H1 (cell line): ENCODE measurements around the gene IL17RE. TPM values are rescaled to one million over a fixed set of nuclear protein-coding genes. Genes with fewer than 3 reads are reported as not detected.

Experiments used
- CTCF ChIA-PET: fragments of 300-600 bp; sonication (Branson Sonifier 250); formaldehyde crosslinking; loops from one replicate; lab custom pipeline; 2021; ENCODE audit not compliant: partially characterized antibody; lab: Charles Lee
- POLR2A ChIA-PET: fragments of 300-600 bp; sonication (Branson Sonifier 250); formaldehyde crosslinking; loops from one replicate; lab custom pipeline; 2021; ENCODE audit warnings: inconsistent platforms; ENCODE audit not compliant: partially characterized antibody; lab: Charles Lee
- DNase-seq, 2 experiments: peaks; one replicate each; pipeline versions ENCODE4 v3.0.0 to v3.0.0-alpha.2; 2010 to 2022; ENCODE audit warnings: low spot score in 2 of 2, low read depth in 1 of 2, mixed read lengths in 1 of 2
- FAIRE-seq: peaks from 2 replicates; lab custom pipeline; 2011; peaks lifted over from hg19 to GRCh38; lab: Jason Lieb, UNC
- H2AFZ ChIP-seq: 2 replicates; pipeline ENCODE4 v1.8.1; 2012; ENCODE audit warnings: low read length, inconsistent platforms
- H2AK5ac ChIP-seq: 2 replicates; pipeline ENCODE4 v1.6.1; 2013; ENCODE audit warnings: low read depth, low read length
- H2BK120ac ChIP-seq: replicated peaks from 2 replicates; pipeline ENCODE3; 2013; ENCODE audit warnings: low read depth, low read length, inconsistent platforms
- H2BK12ac ChIP-seq: 2 replicates; pipeline ENCODE4 v1.6.1; 2013; ENCODE audit warnings: low read depth, low read length
- H2BK15ac ChIP-seq: 2 replicates; pipeline ENCODE4 v1.6.1; 2013; ENCODE audit warnings: low read length
- H2BK20ac ChIP-seq: 2 replicates; pipeline ENCODE4 v1.6.1; 2013; ENCODE audit warnings: low read length
- H2BK5ac ChIP-seq: 2 replicates; pipeline ENCODE4 v1.6.1; 2013; ENCODE audit warnings: low read depth, low read length
- H3K14ac ChIP-seq: 2 replicates; pipeline ENCODE4 v1.6.1; 2013; ENCODE audit warnings: inconsistent platforms; ENCODE audit not compliant: insufficient read length
- H3K18ac ChIP-seq: 2 replicates; pipeline ENCODE4 v1.6.1; 2013; ENCODE audit warnings: low read length; ENCODE audit errors: extremely low read depth
- H3K23ac ChIP-seq: 2 replicates; pipeline ENCODE4 v1.6.1; 2013; ENCODE audit warnings: inconsistent platforms; ENCODE audit not compliant: insufficient read length
- H3K23me2 ChIP-seq: 2 replicates; pipeline ENCODE4 v1.6.1; 2013; ENCODE audit warnings: low read depth, low read length
- H3K27ac ChIP-seq: 2 replicates; pipeline ENCODE4 v1.6.1; 2011; ENCODE audit warnings: low read depth, low read length, inconsistent platforms
- H3K27me3 ChIP-seq, 4 experiments: replicated peaks in 1 of 4; 1 replicate in 1 of 4; 2 replicates in 3 of 4; pipeline versions ENCODE4 v1.6.1 to v1.8.1; 2011 to 2013; ENCODE audit warnings: low read length in 3 of 4, mild to moderate bottlenecking in 3 of 4, inconsistent platforms in 2 of 4, mixed read lengths in 2 of 4, moderate library complexity in 1 of 4; ENCODE audit not compliant: control insufficient read depth in 3 of 4, insufficient read depth in 3 of 4; ENCODE audit errors: extremely low read depth in 1 of 4
- H3K36me3 ChIP-seq, 4 experiments: 2 replicates each; pipeline versions ENCODE4 v1.6.1 to v1.8.1; 2011 to 2013; ENCODE audit warnings: mild to moderate bottlenecking in 4 of 4, low read length in 3 of 4, moderate library complexity in 2 of 4, control low read depth in 1 of 4, inconsistent platforms in 1 of 4; ENCODE audit not compliant: insufficient read depth in 4 of 4, control insufficient read depth in 2 of 4
- H3K4ac ChIP-seq: replicated peaks from 2 replicates; pipeline ENCODE3; 2013; ENCODE audit warnings: low read length, low read depth, mixed read lengths, inconsistent platforms; ENCODE audit not compliant: insufficient read length
- H3K4me1 ChIP-seq, 4 experiments: replicated peaks in 1 of 4; 1 replicate in 1 of 4; 2 replicates in 3 of 4; pipeline versions ENCODE4 v1.6.1 to v1.8.1; 2011 to 2013; ENCODE audit warnings: low read length in 3 of 4, inconsistent platforms in 2 of 4, mixed read lengths in 1 of 4; ENCODE audit not compliant: insufficient read depth in 4 of 4, control insufficient read depth in 3 of 4
- H3K4me2 ChIP-seq, 2 experiments: 2 replicates each; pipeline versions ENCODE4 v1.6.1 to v1.8.1; 2011 to 2013; ENCODE audit warnings: low read depth in 2 of 2, low read length in 2 of 2, control low read depth in 1 of 2, inconsistent platforms in 1 of 2, mild to moderate bottlenecking in 1 of 2; ENCODE audit not compliant: insufficient read depth in 1 of 2
- H3K4me3 ChIP-seq, 4 experiments: fragments of 200-600, 300-600 bp in 1 of 4; sonication (generic), shearing (Covaris generic), sonication (Bioruptor Twin) in 1 of 4; 2 replicates each; pipeline versions ENCODE4 v1.5.1 to v1.8.1; 2011 to 2016; ENCODE audit warnings: low read length in 4 of 4, low read depth in 3 of 4, control low read depth in 2 of 4, inconsistent platforms in 2 of 4, mild to moderate bottlenecking in 2 of 4, mixed read lengths in 1 of 4, moderate library complexity in 1 of 4; ENCODE audit not compliant: insufficient read depth in 2 of 4; ENCODE audit errors: extremely low read depth in 1 of 4
- H3K56ac ChIP-seq: replicated peaks from 2 replicates; pipeline ENCODE3; 2013; ENCODE audit warnings: low read depth, mild to moderate bottlenecking, mixed read lengths, low read length, inconsistent platforms; ENCODE audit not compliant: insufficient read length
- H3K79me1 ChIP-seq: 2 replicates; pipeline ENCODE4 v1.6.1; 2013; ENCODE audit warnings: low read depth, low read length, control low read depth
- H3K79me2 ChIP-seq, 2 experiments: 2 replicates each; pipeline versions ENCODE4 v1.6.1 to v1.8.1; 2012 to 2013; ENCODE audit warnings: low read length in 2 of 2, mild to moderate bottlenecking in 2 of 2, inconsistent platforms in 1 of 2; ENCODE audit not compliant: insufficient read depth in 2 of 2, control insufficient read depth in 1 of 2
- H3K9ac ChIP-seq, 4 experiments: replicated peaks in 1 of 4; 1 replicate in 1 of 4; 2 replicates in 3 of 4; pipeline versions ENCODE4 v1.6.1 to v1.8.1; 2011 to 2013; ENCODE audit warnings: low read depth in 3 of 4, low read length in 3 of 4, control low read depth in 2 of 4, mild to moderate bottlenecking in 2 of 4, moderate library complexity in 2 of 4, inconsistent platforms in 1 of 4; ENCODE audit errors: extremely low read depth in 1 of 4
- H3K9me3 ChIP-seq, 2 experiments: 2 replicates each; pipeline versions ENCODE4 v1.6.1 to v1.8.1; 2012 to 2013; ENCODE audit warnings: mild to moderate bottlenecking in 2 of 2, moderate library complexity in 2 of 2, control low read depth in 1 of 2, inconsistent platforms in 1 of 2, low read depth in 1 of 2, low read length in 1 of 2, mixed read lengths in 1 of 2; ENCODE audit not compliant: insufficient read depth in 2 of 2
- H4K20me1 ChIP-seq, 2 experiments: replicated peaks in 1 of 2; 2 replicates each; pipeline versions ENCODE3 to v1.8.1; 2011 to 2013; ENCODE audit warnings: inconsistent platforms in 2 of 2, low read length in 2 of 2, mild to moderate bottlenecking in 1 of 2; ENCODE audit not compliant: insufficient read depth in 2 of 2, control insufficient read depth in 1 of 2
- H4K5ac ChIP-seq: 2 replicates; pipeline ENCODE4 v1.6.1; 2013; ENCODE audit warnings: low read length, low read depth, mixed read lengths, inconsistent platforms; ENCODE audit not compliant: insufficient read length
- H4K8ac ChIP-seq: 2 replicates; pipeline ENCODE4 v1.8.0; 2013; ENCODE audit warnings: mild to moderate bottlenecking, moderate library complexity, low read length, inconsistent platforms; ENCODE audit not compliant: insufficient read depth; ENCODE audit errors: extremely low read depth
- H4K91ac ChIP-seq: replicated peaks from 2 replicates; pipeline ENCODE3; 2013; ENCODE audit warnings: low read length, mixed read lengths, inconsistent platforms; ENCODE audit not compliant: insufficient read length
- PHF8 ChIP-seq: fragments of 200-600 bp; sonication (generic); conservative IDR thresholded peaks from 2 replicates; pipeline ENCODE4 v1.7.1; 2012; ENCODE audit warnings: low read depth, mild to moderate bottlenecking, inconsistent platforms, low read length, moderate library complexity
- POU5F1 ChIP-seq: IDR thresholded peaks from 2 replicates; pipeline ENCODE4 v1.6.1; 2011; ENCODE audit warnings: low read depth, mild to moderate bottlenecking, low read length, moderate library complexity
- SIX5 ChIP-seq: IDR thresholded peaks from 2 replicates; pipeline ENCODE4 v1.6.1; 2011; ENCODE audit warnings: mild to moderate bottlenecking, low read depth, low read length
- ZNF274 ChIP-seq: IDR thresholded peaks from 2 replicates; pipeline ENCODE4 v1.7.0; 2012; ENCODE audit warnings: low read length, borderline replicate concordance; ENCODE audit errors: extremely low read depth
- WGBS, 2 experiments: shearing (Covaris generic) in 1 of 2; methylation state at CpG; one replicate each; pipeline versions ENCODE4 v1.1.6 to v1.1.7; 2013 to 2015; ENCODE audit warnings: low lambda C conversion rate in 2 of 2, mixed read lengths in 2 of 2, inconsistent platforms in 1 of 2, low coverage in 1 of 2, missing lambda C conversion rate in 1 of 2; ENCODE audit not compliant: insufficient replicate concordance in 2 of 2, insufficient coverage in 1 of 2, insufficient read length in 1 of 2; ENCODE audit errors: extremely low coverage in 1 of 2, missing lambda C conversion rate in 1 of 2; 5-methylcytosine and 5-hydroxymethylcytosine counted together
- polyA plus RNA-seq, 7 experiments: library from polyadenylated mRNA; depleted of rRNA in 3 of 7; stranded (reverse) in 5 of 7; unstranded in 2 of 7; fragments of >200 nt in 5 of 7; fragments of 200-250 nt in 2 of 7; gene quantifications; 1 replicate in 5 of 7; 2 replicates in 1 of 7; 4 replicates in 1 of 7; pipeline versions ENCODE4 v1.2.1 to v1.2.3, GENCODE V29; 2011 to 2013; ENCODE audit warnings: missing spikeins in 2 of 7, mixed read lengths in 2 of 7
- total RNA-seq: library from RNA; stranded (reverse); fragmentation: NEBNext Ultra II Directional; extraction: Animal tissue kit (Norgen Biotek cat#: 25700); gene quantifications from 2 replicates; pipeline ENCODE4 v1.2.1, GENCODE V29; 2021

Gene IL17RE
- total and polyA plus RNA-seq, 2 of the 8 experiments (the other 6 are each of a cell fraction or from before 2014, with no cell fraction given) = 3.4 to 4.9 TPM

DNA sequence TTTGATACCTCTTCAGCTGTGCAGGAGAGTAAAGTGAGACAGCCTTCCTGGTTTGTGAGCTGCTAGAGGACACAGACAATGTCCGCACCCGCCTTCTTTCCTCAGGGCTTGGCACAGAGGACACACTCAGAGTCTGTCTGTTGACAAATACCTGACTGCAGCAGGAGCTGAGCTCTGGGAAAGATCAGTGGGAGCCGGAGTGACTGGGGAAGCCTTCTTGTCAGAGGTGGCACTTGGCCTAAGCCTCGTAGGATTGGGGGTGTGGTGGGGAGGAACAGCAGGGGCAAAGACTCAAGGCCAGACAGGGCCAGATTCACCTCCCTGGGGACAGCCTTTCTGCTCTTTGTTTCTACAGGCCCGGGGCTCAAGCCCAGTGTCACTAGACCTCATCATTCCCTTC lies 11.0 kb downstream of the IL17RE start:
- H4K20me1 ChIP-seq = no peaks in the 10 kb centered on the region
- FAIRE-seq = no peak
- 92% methylated on average over 5 of the region's 5 CpGs; no CpG with 5 or more reads in 1 of the 2 experiments for WGBS, 2 experiments

More for the DNA sequence above, 11.0 kb downstream of the IL17RE start:
- TF ChIP-seq ZNF274 (no peak), POU5F1 (no peak), SIX5 (no peak), PHF8 (no peak)
- TF ChIP-seq, all 59 proteins: peak for 0
- Histone ChIP-seq H2BK5ac (no peak overlapping the region), H3K79me1 (no peaks in the 10 kb centered on the region), H3K18ac (no peak overlapping the region), H4K5ac (no peak overlapping the region), H2BK15ac (no peak overlapping the region), H2BK20ac (no peak overlapping the region), H2BK120ac (no peak overlapping the region), H4K8ac (no peak overlapping the region), H3K23me2 (peaks cover 10% of the 10 kb centered on the region; the same call in 1 of the 2 replicates), H3K23ac (no peak overlapping the region), H2BK12ac (no peak overlapping the region), H3K79me2 (no peaks in the 10 kb centered on the region), H3K56ac (no peak overlapping the region), H3K4me3 (no peak overlapping the region), H3K14ac (no peak overlapping the region), H3K27me3 (peaks cover 0 to 18% (median 10%) of the 10 kb centered on the region in 4 experiments; a peak in 5 of 7 replicates), H3K36me3 (no peaks in the 10 kb centered on the region), H3K9me3 (peaks cover 0 to 6% of the 10 kb centered on the region in 2 experiments; a peak in 2 of 4 replicates), H3K4ac (no peak overlapping the region), H4K91ac (no peak overlapping the region), H3K4me1 (peaks cover 0 to 20% (median 17%) of the 10 kb centered on the region in 4 experiments; a peak in 6 of 7 replicates), H3K4me2 (no peak overlapping the region), H2AFZ (no peak overlapping the region), H3K27ac (no peak overlapping the region), H3K9ac (no peak overlapping the region), H2AK5ac (no peak overlapping the region)
- POLR2A ChIA-PET = interaction anchor here (1.0 to 5.5 kb wide), 7 partner anchors 8 to 228 kb away, joined by 3 to 43 read pairs (median 4); partner anchors contain the start of genes CRELD1, IL17RE and VHL
- DNase-seq = no peak
- CTCF ChIA-PET = interaction anchor here (0.6 to 9.1 kb wide), 12 partner anchors 9 to 1158 kb away, joined by 3 to 76 read pairs (median 4); partner anchors contain the start of gene CRELD1
